ENCODE measurements around the gene SP140L. TPM values are rescaled to one million over a fixed set of nuclear protein-coding genes. Genes with fewer than 3 reads are reported as not detected.
A peak's percentile ranks its signal among the peaks of the same experiment; 100 is the strongest.

The SP140L gene
- polyA plus RNA-seq, 1 experiment, result 8.7 TPM

DNA sequence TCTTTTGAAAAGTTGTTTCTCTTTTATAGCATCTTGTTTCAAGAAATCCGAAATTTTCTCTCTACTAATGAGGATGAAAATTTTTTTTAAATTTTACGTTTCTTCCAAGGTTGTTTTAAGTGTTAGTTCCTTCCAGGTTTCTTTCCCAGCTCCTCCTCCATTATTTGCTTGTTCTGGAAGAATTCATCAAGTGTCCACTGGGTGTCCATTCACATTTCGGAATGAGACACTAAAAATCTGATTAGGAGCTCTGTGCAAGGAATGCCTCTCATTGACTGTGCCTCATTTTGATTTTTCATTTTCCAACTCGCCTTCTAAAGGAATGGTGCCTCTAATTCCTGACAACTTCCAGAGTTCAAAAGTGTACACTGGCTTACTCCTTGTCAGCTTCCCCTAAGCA lies 95.2 kb downstream of the SP140L start:
- no peaks in the 10 kb centered on the region for H3K27me3 ChIP-seq (ENCODE audit: control insufficient read depth, insufficient read depth, low read length)
- ChIA-PET POLR2A (no interaction called here), CTCF (interaction anchor here (1.1 kb wide), 1 partner anchor 14 kb away, joined by 3 read pairs; no protein-coding TSS in a partner anchor)
- TF ChIP-seq, protein P1, sequence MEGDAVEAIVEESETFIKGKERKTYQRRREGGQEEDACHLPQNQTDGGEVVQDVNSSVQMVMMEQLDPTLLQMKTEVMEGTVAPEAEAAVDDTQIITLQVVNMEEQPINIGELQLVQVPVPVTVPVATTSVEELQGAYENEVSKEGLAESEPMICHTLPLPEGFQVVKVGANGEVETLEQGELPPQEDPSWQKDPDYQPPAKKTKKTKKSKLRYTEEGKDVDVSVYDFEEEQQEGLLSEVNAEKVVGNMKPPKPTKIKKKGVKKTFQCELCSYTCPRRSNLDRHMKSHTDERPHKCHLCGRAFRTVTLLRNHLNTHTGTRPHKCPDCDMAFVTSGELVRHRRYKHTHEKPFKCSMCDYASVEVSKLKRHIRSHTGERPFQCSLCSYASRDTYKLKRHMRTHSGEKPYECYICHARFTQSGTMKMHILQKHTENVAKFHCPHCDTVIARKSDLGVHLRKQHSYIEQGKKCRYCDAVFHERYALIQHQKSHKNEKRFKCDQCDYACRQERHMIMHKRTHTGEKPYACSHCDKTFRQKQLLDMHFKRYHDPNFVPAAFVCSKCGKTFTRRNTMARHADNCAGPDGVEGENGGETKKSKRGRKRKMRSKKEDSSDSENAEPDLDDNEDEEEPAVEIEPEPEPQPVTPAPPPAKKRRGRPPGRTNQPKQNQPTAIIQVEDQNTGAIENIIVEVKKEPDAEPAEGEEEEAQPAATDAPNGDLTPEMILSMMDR (IDR thresholded peaks at IDR 0.05; ENCODE audit: insufficient read depth, low read depth, low read length), result 0 out of 2 replicates have a peak, but pooled peaks have one; percentile 6
- no peak for DNase-seq (ENCODE audit: low read depth)
- no peak overlapping the region for H3K4me3 ChIP-seq (ENCODE audit: low read depth, low read length)
- H3K36me3 ChIP-seq (ENCODE audit: control insufficient read depth, insufficient read depth, low read length), result no peaks in the 10 kb centered on the region

DNA sequence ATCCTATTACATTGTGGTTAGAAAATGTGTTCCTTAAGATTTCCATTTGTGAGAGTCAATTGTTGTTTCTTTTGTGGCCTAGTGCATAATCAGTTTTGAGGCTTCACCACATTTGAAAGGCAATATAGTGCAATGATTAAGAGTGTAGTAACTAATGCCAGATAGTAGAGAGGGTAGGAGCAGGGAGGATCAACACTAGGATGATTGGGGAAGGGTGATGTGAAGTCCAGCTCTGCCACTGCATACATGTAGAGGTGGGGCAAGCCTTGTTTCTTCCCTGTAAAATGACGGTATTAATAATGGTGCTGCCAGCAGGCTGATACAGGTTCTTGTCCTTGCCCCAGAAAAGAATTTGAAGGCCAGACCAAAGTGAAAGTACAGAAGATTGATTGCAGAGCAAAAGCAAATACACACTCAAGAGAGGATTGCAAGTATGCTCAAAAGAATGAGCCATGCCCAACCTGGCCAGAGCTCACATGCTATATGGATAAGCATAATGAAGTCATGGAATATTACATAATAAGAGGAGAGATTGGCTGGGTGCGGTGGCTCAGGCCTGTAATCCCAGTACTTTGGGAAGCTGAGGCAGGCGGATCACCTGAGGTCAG lies 97.0 kb downstream of the SP140L start:
- H3K4me3 ChIP-seq (ENCODE audit: low read depth, low read length), result no peak overlapping the region
- TF ChIP-seq, protein P1 (IDR thresholded peaks at IDR 0.05; ENCODE audit: insufficient read depth, low read depth, low read length), result no peak
- no peaks in the 10 kb centered on the region for H3K36me3 ChIP-seq (ENCODE audit: control insufficient read depth, insufficient read depth, low read length)
- CTCF ChIA-PET, result no interaction called here
- POLR2A ChIA-PET, result interaction anchor here (0.7 kb wide), 1 partner anchor 17 kb away, joined by 14 read pairs; no protein-coding TSS in a partner anchor
- DNase-seq (ENCODE audit: low read depth), result no peak
- H3K27me3 ChIP-seq (ENCODE audit: control insufficient read depth, insufficient read depth, low read length), result no peaks in the 10 kb centered on the region

DNA sequence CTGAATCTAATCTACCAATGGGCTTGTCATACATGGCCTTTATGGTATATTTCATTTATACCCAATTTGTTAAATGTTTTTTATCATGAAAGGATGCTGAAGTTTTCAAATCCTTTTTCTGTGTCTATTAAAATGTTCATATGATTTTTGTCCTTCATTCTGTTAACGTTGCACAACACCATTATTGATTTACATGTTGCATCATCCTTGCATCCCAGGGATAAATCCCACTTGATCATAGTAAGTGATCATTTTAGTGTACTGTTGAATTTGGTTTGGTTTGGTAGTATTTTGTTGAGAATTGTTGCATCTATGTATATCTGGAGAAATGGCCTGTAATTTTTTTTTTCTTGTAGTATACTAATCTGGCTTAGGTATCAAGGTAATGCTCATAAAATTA lies 98.4 kb downstream of the SP140L start:
- POLR2A ChIA-PET, result no interaction called here

DNA sequence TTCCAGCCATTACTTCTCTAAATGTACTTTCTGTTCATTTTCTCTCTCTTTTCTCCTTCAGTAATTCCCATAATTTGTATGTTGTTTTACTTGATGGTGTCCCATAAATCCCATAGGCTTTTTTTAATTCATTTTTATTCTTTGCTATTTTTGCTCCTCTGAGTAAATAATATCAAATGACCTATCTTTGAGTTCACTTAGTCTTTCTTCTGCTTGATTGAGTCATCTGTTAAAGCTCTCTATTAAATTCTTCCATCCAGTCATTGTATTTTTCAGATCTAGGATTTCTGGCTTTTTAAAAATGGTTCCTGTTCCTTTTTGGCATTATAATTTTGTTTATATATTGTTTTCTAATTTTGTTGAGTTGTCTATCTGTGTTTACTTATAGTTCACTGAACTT lies 102.5 kb downstream of the SP140L start:
- no peak for DNase-seq (ENCODE audit: low read depth)
- Histone ChIP-seq H3K4me3 (ENCODE audit: low read depth, low read length) (no peak overlapping the region), H3K36me3 (ENCODE audit: control insufficient read depth, insufficient read depth, low read length) (peaks cover 1% of the 10 kb centered on the region; the same call in 1 of the 2 replicates), H3K27me3 (ENCODE audit: control insufficient read depth, insufficient read depth, low read length) (no peaks in the 10 kb centered on the region)
- TF ChIP-seq, protein P1 (IDR thresholded peaks at IDR 0.05; ENCODE audit: insufficient read depth, low read depth, low read length), result no peak
- ChIA-PET CTCF (no interaction called here), POLR2A (no interaction called here)

More for the DNA sequence above, 98.4 kb downstream of the SP140L start:
- DNase-seq (ENCODE audit: low read depth), result no peak
- Histone ChIP-seq H3K4me3 (ENCODE audit: low read depth, low read length) (no peak overlapping the region), H3K27me3 (ENCODE audit: control insufficient read depth, insufficient read depth, low read length) (no peaks in the 10 kb centered on the region), H3K36me3 (ENCODE audit: control insufficient read depth, insufficient read depth, low read length) (peaks cover 1% of the 10 kb centered on the region; the same call in 1 of the 2 replicates)
- CTCF ChIA-PET, result no interaction called here
- TF ChIP-seq, protein P1 (IDR thresholded peaks at IDR 0.05; ENCODE audit: insufficient read depth, low read depth, low read length), result no peak

DNA sequence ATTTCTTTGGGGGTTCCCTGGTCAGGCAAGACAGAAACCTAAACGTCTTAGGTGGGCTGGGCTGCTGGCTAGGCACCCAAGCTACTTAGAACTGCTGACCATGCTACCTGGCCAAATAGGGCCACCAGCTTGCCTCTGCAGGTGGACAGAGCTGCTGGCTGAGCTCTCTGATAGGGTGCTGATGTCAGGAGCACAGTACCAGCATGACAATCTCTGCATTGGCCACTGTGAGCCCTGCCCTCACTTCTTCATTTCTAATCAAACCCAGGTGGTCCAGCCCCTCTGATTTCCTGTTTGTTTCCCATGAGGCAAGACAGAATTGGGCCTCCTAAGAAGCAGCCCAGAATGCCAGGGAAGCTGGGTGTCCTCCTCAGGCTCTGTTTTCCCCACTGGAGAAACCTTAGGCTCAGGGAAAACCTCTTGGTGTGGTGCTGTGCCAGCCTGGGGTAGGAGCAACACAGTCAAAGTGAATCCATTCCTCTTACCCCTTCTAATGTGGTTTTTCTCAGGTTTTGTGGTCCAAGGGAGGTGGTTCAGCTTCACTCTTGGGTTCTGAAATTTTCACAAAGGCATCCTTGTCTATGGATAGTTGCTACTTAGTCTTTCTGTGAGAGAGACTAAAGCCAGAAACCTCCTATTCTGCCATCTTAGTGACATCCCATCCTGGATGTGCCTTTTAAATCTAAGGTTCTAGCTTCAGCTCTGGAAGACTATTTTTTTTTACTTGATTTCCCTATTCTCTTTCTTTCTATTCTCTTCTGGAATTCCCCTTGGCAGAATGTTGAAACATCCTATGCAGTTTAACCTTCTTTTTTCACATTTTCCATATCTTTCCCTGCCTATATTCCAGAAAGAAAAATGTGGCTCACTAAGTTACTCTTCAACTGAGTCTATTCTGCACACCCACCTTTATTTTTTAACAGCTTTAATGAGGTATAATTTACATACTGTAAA lies 104.2 kb downstream of the SP140L start:
- TF ChIP-seq, protein P1 (IDR thresholded peaks at IDR 0.05; ENCODE audit: insufficient read depth, low read depth, low read length), result no peak
- CTCF ChIA-PET, result no interaction called here
- no peak for DNase-seq (ENCODE audit: low read depth)

More for the DNA sequence above, 104.2 kb downstream of the SP140L start:
- Histone ChIP-seq H3K27me3 (ENCODE audit: control insufficient read depth, insufficient read depth, low read length) (no peaks in the 10 kb centered on the region), H3K4me3 (ENCODE audit: low read depth, low read length) (no peak overlapping the region), H3K36me3 (ENCODE audit: control insufficient read depth, insufficient read depth, low read length) (peaks cover 1% of the 10 kb centered on the region; the same call in 1 of the 2 replicates)
- POLR2A ChIA-PET, result no interaction called here
